GM12878 (cell line): ENCODE results near the gene NT5M.

Source experiments
- JUND ChIP-seq: IDR thresholded peaks from 2 replicates; pipeline ENCODE4 v1.6.1; 2012; ENCODE audit warnings: low read depth, mild to moderate bottlenecking, low read length, improper control_type of control experiment, moderate library complexity
- SREBF2 ChIP-seq: IDR thresholded peaks from 2 replicates; pipeline ENCODE4 v1.6.1; 2012; ENCODE audit warnings: mild to moderate bottlenecking, low read length
- USF2 ChIP-seq: IDR thresholded peaks from 2 replicates; pipeline ENCODE4 v1.6.1; 2011; ENCODE audit warnings: low read depth, low read length, improper control_type of control experiment, borderline replicate concordance
- ZBTB33 ChIP-seq: fragments of 450-650 bp; IDR thresholded peaks from 2 replicates; pipeline ENCODE4 v1.6.1; 2017; ENCODE audit warnings: mild to moderate bottlenecking

- TF ChIP-seq USF2 (no peak), SREBF2 (no peak), JUND (no peak), ZBTB33 (no peak)
Measured at GRCh38 chr17:17366235-17366634, 63.1 kb downstream of the NT5M start.
